NCI-H2107 treated with DMSO at 0.1 percent for 48 hours (cell line): ENCODE results near the gene SLC22A13.
"Not testable (repeated sequence)": the region's sequence is repeated elsewhere in the genome, so short reads cannot be mapped to it uniquely, and the experiment has no call there.

Experiments
- DNase-seq: peaks from one replicate; lab custom pipeline; 2025; ENCODE audit not compliant: unreplicated experiment; lab: John Stamatoyannopoulos, UW

Gene SLC22A13

DNA sequence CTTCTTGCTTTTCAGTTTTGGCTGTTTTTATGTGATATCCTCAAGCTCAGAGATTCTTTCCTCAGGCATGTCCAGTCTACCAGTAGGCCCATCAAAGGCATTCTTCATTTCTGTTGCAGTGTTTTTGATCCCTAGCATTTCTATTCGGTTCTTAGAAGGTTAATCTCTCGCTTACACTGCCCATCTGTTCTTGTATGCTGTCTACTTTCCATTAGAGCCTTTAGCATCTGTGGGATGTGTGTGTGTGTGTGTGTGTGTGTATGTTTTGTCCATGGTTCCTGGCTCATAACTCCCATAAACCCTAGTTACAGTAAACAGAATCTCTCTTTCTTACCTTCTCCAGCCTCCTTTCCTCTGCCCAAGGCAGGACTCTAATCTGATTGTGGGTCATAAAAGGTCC lies 5.1 kb upstream of the SLC22A13 start:
- no peak for DNase-seq

DNA sequence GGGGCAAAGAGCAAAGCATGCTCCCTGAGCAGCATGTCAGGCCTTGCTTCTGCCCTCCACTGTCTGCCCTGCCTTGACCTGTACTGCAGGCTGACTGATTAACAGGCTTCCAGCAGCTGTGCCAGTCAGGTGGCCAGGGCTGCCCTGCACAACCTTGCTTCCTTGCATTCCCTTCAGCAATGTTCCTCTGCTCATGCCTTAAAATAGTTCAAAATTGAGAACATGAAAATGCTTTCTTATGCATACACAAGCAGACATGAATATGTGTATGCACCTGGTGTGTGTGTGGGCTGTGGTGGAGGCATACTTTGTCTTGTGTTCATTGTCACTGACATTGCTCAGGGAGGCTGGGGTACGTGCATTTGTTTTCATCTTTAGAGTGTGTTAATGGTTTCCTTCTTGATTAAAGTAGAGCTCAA lies 1.2 kb upstream of the SLC22A13 start:
- DNase-seq = no peak

DNA sequence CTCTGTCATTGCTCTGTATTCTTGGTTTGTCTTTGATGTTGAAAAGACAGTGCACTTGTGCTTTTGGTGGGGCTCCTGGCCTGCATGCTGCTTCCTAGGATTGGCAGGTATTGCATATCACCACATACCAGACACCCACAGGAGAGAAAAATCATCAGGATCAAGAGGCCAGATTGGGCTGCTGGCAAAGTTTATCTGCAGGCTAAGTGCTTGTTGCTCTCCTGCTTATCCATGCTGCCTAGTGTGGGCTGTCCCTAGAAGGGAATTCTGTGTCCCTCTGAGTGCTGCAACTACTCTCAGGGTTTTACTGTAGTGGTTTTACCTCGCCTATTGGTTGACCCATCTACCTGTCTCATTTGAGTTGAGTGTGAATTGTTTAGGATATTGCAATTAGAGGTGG lies 833 bp upstream of the SLC22A13 start:
- DNase-seq = no peak

- DNase-seq = no peak
These were observed 1.2 kb downstream of the SLC22A13 start for GRCh38 chr3:38266810-38267209.

GRCh38 chr3:38267662-38268061 lies 2.0 kb downstream of the SLC22A13 start:
- DNase-seq = no peak

DNA sequence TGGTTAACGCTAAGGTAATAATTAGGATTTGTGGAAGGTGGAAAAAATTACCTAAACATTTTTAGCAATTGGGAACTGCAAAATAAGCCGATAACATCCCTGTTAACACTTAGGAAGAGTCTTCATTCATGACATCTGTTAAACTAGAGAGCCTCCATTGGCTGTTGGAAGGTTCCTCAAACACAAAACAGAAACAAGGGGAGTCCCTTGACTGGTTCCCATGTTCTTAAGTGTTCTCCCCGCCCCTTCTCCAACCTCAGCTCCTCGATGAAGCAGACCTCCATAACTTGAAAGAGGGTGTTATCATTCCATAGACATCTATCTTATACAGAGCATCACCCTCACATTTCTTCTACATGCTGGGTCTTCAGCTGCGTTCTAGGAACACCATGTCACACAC lies 2.5 kb downstream of the SLC22A13 start:
- DNase-seq = no peak

GRCh38 chr3:38268522-38268921 lies 2.9 kb downstream of the SLC22A13 start:
- DNase-seq = no peak

DNA sequence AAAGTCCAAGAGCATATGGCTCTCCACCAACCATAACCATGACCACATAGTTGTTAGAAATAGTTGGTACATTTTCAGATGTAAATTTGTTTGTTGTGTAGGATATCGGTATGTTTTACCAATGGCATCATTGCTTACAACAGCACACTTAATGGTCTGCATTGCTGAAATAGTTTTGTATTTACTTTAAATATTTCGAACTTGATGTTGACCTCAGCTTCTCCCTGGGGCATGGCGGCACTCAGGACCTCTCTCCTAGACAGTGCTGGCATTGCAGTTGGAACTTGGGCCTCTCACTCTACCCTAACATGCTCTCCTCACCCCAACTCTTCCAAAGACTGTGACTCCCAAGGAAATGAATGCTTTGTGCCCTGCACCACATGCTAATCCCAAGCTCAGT lies 5.0 kb downstream of the SLC22A13 start:
- DNase-seq = no peak

DNA sequence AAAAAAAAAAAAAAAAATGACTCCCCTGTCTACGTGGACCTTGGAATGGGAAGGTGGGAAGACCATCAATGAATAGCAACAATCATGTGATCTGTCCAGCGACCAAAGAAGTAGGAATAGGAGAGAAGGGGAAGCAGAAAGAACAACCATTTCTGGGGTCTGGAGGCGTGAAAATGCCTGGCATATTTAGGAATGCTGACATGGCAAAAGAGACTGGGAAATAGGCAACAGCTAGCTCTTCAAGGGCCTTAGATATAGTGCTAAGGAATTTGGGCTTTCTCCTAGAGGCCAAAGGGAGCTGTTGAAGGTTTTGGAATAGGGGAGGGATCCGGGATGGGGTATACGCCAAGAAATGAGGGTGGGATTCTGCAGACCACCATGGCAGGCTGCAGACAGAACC lies 5.9 kb downstream of the SLC22A13 start:
- DNase-seq = no peak

GRCh38 chr3:38274864-38275649 lies 9.4 kb downstream of the SLC22A13 start:
- no peak for DNase-seq

DNA sequence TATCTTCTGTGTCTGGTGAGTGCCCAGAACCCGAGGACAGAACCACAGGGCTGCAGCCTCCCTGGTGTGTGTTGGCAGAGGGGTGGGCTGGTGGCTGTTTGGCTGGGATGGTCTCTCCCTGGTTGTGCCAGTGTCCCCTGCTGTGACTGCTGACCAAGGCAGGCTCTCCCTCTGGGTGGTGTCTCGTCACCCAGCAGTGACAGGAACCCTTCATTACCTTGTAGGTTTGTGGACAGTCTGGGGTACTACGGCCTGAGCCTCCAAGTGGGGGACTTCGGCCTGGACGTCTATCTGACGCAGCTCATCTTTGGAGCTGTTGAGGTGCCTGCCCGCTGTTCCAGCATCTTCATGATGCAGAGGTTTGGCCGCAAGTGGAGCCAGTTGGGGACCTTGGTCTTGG lies 10.0 kb downstream of the SLC22A13 start:
- no peak for DNase-seq

DNA sequence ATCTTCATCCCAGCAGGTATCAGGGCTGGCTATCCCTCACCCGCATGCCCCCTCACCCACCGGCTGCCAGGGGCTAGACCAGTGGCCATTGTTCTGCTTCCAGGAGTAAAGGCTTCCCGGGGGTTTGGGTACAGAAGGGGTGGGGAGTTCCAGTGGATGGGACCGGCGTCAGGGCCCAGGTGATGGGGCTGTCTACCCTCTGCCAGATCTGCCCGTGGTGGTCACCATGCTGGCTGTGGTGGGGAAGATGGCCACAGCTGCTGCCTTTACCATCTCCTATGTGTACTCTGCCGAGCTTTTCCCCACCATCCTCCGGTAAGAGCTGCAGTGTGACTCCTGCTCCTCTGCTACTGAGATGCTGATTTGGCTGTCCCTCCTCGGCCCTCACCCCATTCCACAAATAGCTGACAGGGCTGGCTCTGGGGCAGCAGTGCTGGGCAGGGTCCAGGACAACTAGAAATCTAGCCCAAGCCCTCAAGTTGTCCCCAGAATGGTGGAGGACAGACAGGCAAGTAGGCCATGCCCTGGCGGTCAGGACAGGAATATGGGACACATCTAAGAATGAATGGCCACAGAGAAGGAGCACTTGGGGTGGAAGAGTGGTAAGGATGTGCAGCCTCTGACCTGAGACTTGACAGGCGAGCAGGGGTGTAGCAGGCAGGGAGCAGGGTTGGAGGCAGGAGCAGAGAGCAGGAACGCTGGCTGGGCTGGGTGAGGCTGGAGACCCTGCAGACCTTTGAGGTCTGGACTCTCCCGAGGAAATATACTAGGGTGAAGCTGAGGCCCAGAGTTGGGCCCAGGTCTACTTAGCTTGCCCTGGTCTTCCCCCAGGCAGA lies 10.7 kb downstream of the SLC22A13 start:
- no peak for DNase-seq

GRCh38 chr3:38276917-38277630 lies 11.5 kb downstream of the SLC22A13 start:
- DNase-seq = no peak

DNA sequence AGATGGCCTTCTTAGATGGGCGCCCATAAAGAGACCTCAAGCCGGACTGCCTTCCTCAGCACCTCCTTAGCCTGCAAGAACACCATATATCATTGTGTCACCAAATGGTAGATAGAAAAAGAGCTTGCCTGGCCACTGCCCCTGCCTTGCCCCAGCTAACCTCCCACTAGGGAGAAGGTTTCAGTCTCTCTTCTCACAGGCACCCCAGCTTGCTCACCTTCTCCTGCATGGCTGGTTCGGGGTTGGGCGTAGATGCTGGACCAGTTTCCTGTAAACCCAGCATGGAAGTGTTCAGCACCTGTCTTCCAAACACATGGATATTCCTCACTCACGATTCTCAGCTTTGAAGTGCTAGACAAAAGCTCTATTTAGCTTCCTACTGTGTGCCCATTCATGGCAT lies 13.2 kb downstream of the SLC22A13 start:
- no peak for DNase-seq

- no peak for DNase-seq
These were observed 16.5 kb downstream of the SLC22A13 start, which contains the start of gene SLC22A14 for GRCh38 chr3:38281895-38282686. SLC22A14 (plus strand) TSS chr3:38282294; CDS start chr3:38306027, 23,733 bp downstream.

- DNase-seq = no peak
These were observed 18.5 kb downstream of the SLC22A13 start for GRCh38 chr3:38283810-38284755.

DNA sequence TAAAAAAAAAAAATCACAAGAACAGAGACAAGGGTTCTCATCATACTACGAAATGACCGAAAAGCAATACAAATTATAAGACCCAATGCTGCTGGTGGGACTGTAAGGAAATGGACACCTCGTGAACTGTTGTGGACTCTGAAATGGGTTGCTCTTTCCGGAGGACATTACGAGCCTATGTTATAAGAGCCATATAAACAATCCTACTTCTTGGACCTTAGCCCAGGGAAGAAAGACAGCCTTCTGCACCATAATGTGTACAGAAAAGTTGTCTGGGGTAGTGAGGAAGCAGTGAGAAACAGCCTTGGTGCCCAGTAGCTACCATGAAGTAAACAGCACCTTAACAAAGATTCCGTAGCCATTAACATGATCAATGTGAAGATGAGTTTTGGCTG lies 19.1 kb downstream of the SLC22A13 start:
- DNase-seq = no peak

GRCh38 chr3:38289286-38290217 lies 23.9 kb downstream of the SLC22A13 start:
- DNase-seq = not testable (repeated sequence)

- DNase-seq = not testable (repeated sequence)
These were observed 31.4 kb downstream of the SLC22A13 start for GRCh38 chr3:38297053-38297452.
